Liver (tissue), 9 donors: Measurements from ENCODE around the gene TMEM218. TPM values are rescaled to one million over a fixed set of nuclear protein-coding genes. Genes with fewer than 3 reads are reported as not detected.

ENCODE experiments used
- DNase-seq: peaks from one replicate; pipeline ENCODE4 v3.0.0-alpha.2; 2017; ENCODE audit warnings: low spot score
- H3K27ac ChIP-seq, 2 donors: one replicate each; pipeline ENCODE4 v1.7.0; 2013; ENCODE audit warnings: inconsistent platforms in 2 of 2, low read length in 2 of 2, control low read depth in 1 of 2, low read depth in 1 of 2, mild to moderate bottlenecking in 1 of 2
- H3K27me3 ChIP-seq, 4 donors: one replicate each; pipeline versions ENCODE4 v1.6.1 to v1.7.0; 2013; ENCODE audit warnings: low read length in 3 of 4, inconsistent platforms in 1 of 4, mild to moderate bottlenecking in 1 of 4, moderate library complexity in 1 of 4; ENCODE audit not compliant: control insufficient read depth in 4 of 4, insufficient read depth in 4 of 4
- H3K36me3 ChIP-seq, 4 donors: one replicate each; pipeline versions ENCODE4 v1.6.1 to v1.7.0; 2013; ENCODE audit warnings: low read length in 3 of 4, mild to moderate bottlenecking in 3 of 4, low read depth in 1 of 4, moderate library complexity in 1 of 4; ENCODE audit not compliant: control insufficient read depth in 4 of 4, insufficient read depth in 3 of 4
- H3K4me1 ChIP-seq, 4 donors: one replicate each; pipeline versions ENCODE4 v1.6.1 to v1.7.0; 2013; ENCODE audit warnings: low read length in 3 of 4, mild to moderate bottlenecking in 3 of 4, moderate library complexity in 1 of 4; ENCODE audit not compliant: control insufficient read depth in 4 of 4, insufficient read depth in 4 of 4
- H3K4me3 ChIP-seq, 3 donors: one replicate each; pipeline versions ENCODE4 v1.6.1 to v1.7.0; 2013; ENCODE audit warnings: low read length in 3 of 3, control low read depth in 1 of 3, low read depth in 1 of 3, mild to moderate bottlenecking in 1 of 3
- H3K9ac ChIP-seq, 2 donors: one replicate each; pipeline ENCODE4 v1.7.0; 2013; ENCODE audit warnings: low read length in 2 of 2, mild to moderate bottlenecking in 2 of 2, moderate library complexity in 2 of 2, control low read depth in 1 of 2, low read depth in 1 of 2
- H3K9me3 ChIP-seq, 4 donors: one replicate each; pipeline versions ENCODE4 v1.6.1 to v1.7.0; 2013; ENCODE audit warnings: low read length in 3 of 4; ENCODE audit not compliant: control insufficient read depth in 4 of 4
- ATF3 ChIP-seq: IDR thresholded peaks from 2 replicates; pipeline ENCODE4 v1.6.1; 2016; ENCODE audit warnings: antibody characterized with exemption
- CTCF ChIP-seq: fragments of 150-350 bp; IDR thresholded peaks from 2 replicates; pipeline ENCODE4 v1.5.1; 2017; ENCODE audit warnings: improper control_type of control experiment, low read depth, low read length; ENCODE audit not compliant: missing input control
- EGR1 ChIP-seq, 2 donors: IDR thresholded peaks; 2 replicates each; pipeline ENCODE4 v1.6.1; 2016 to 2018; ENCODE audit warnings: antibody characterized with exemption in 2 of 2, low read depth in 2 of 2
- FOXA1 ChIP-seq: IDR thresholded peaks from 2 replicates; pipeline ENCODE4 v1.6.1; 2016; ENCODE audit warnings: antibody characterized with exemption
- FOXA2 ChIP-seq: IDR thresholded peaks from 2 replicates; pipeline ENCODE4 v1.6.1; 2016; ENCODE audit warnings: antibody characterized with exemption
- GABPA ChIP-seq, 2 donors: IDR thresholded peaks in 1 of 2; conservative IDR thresholded peaks in 1 of 2; 2 replicates each; pipeline ENCODE4 v1.6.1; 2016; ENCODE audit warnings: antibody characterized with exemption in 2 of 2, mild to moderate bottlenecking in 1 of 2, moderate library complexity in 1 of 2
- HNF4G ChIP-seq: IDR thresholded peaks from 2 replicates; pipeline ENCODE4 v1.6.1; 2016; ENCODE audit warnings: antibody characterized with exemption
- JUND ChIP-seq, 2 donors: IDR thresholded peaks; 2 replicates each; pipeline ENCODE4 v1.6.1; 2016; ENCODE audit warnings: antibody characterized with exemption in 2 of 2
- NR2F2 ChIP-seq: IDR thresholded peaks from 2 replicates; pipeline ENCODE4 v1.6.1; 2016; ENCODE audit warnings: antibody characterized with exemption
- RAD21 ChIP-seq, 2 donors: IDR thresholded peaks; 2 replicates each; pipeline ENCODE4 v1.6.1; 2016; ENCODE audit warnings: antibody characterized with exemption in 2 of 2, mild to moderate bottlenecking in 2 of 2
- REST ChIP-seq: IDR thresholded peaks from 2 replicates; pipeline ENCODE4 v1.6.1; 2016; ENCODE audit warnings: antibody characterized with exemption, mild to moderate bottlenecking
- RXRA ChIP-seq, 2 donors: IDR thresholded peaks; 2 replicates each; pipeline ENCODE4 v1.6.1; 2017 to 2018; ENCODE audit warnings: antibody characterized with exemption in 2 of 2, mild to moderate bottlenecking in 1 of 2
- SP1 ChIP-seq: IDR thresholded peaks from 2 replicates; pipeline ENCODE4 v1.6.1; 2018; ENCODE audit warnings: antibody characterized with exemption, mild to moderate bottlenecking
- TAF1 ChIP-seq: conservative IDR thresholded peaks from 2 replicates; pipeline ENCODE4 v1.6.1; 2016; ENCODE audit warnings: antibody characterized with exemption, mild to moderate bottlenecking
- YY1 ChIP-seq: IDR thresholded peaks from 2 replicates; pipeline ENCODE4 v1.6.1; 2016; ENCODE audit warnings: antibody characterized with exemption, mild to moderate bottlenecking
- WGBS: extraction: QIAGEN DNeasy Blood & Tissue Kit; methylation state at CpG from one replicate; pipeline ENCODE4 v1.1.7; 2013; 5-methylcytosine and 5-hydroxymethylcytosine counted together
- polyA plus RNA-seq, 2 donors: library from polyadenylated mRNA; stranded (reverse) in 1 of 2; unstranded in 1 of 2; fragments of 200-250 nt in 1 of 2; fragments of >200 nt in 1 of 2; fragmentation: Nextera tagmentation in 1 of 2; extraction: Ambion mirVana in 1 of 2; gene quantifications; one replicate each; pipeline versions ENCODE4 v1.2.1 to v1.2.3, GENCODE V29; 2013 to 2015
- total RNA-seq, 2 donors: library from RNA; depleted of rRNA; stranded (reverse); fragments of >200 nt; gene quantifications; one replicate each; pipeline ENCODE4 v1.2.3, GENCODE V29; 2014
- TF ChIP-seq, protein P1 (sequence below): IDR thresholded peaks from 2 replicates; pipeline ENCODE4 v1.6.1; 2016; ENCODE audit warnings: antibody characterized with exemption
- donor health status: healthy.
- donor health status: healthy.
- donor health status: healthy.
- donor health status: healthy.
- donor health status: healthy.

The TMEM218 gene
- total and polyA plus RNA-seq, 4 donors, result 11.1 to 16.4 (median 14.1) TPM

DNA sequence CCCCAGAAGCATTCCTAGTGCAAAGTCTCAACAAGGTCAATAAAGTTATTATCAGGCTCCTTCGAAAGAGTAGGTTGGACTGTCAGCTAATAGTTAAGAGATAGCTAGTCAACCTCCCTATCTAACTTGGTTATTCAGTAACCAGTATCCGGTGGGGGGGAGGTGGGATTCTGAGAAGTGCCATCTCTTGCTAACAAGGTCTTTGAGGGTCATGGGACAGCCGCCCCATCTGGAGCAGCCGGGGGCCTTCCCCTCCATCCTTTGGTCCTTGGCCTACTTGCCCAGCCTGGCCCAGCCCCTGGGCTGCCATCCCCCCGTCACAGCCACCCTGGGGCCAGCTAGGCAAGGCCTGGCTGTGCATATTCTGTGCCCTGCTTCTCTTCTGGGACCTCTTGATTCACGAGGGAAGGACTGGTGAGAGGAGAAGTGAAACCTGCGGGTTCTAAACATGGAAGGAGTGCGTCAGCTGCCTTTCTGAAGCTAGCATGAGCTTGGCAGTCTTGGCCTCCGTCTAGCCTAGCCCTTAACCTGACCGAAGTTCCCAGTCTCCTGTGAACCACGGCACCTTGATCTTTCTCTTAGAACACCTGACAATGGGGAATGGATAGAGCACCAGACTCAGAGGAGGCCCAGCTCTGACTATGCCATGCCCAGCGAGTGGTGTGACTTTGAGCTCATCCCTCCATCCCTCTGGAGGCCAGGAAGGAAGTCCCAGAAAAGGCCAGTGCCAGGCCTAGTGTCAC is 39.0 kb downstream of the TMEM218 start:
- Histone ChIP-seq H3K4me1 (peaks cover 0 to 3% (median 0%) of the 10 kb centered on the region in 4 donors), H3K9me3 (no peaks in the 10 kb centered on the region), H3K9ac (no peak overlapping the region), H3K4me3 (no peak overlapping the region), H3K27ac (no peak overlapping the region), H3K27me3 (no peaks in the 10 kb centered on the region), H3K36me3 (no peaks in the 10 kb centered on the region)
- 78% methylated on average over 12 of the region's 12 CpGs for WGBS
- TF ChIP-seq RAD21 (IDR thresholded peaks at IDR 0.05), result no peak
- no peak for TF ChIP-seq YY1
- no peak for TF ChIP-seq SP1
- no peak for TF ChIP-seq FOXA2
- TF ChIP-seq REST, result no peak
- TF ChIP-seq GABPA (IDR thresholded peaks at IDR 0.05 in 1 of 2, conservative IDR thresholded peaks at IDR 0.05 in 1 of 2), result no peak
- TF ChIP-seq FOXA1, result no peak
- no peak for TF ChIP-seq HNF4G
- no peak for DNase-seq

- Histone ChIP-seq H3K4me3 (no peak overlapping the region), H3K27ac (peak overlapping the region in 1 of 2 donors; percentile 52), H3K36me3 (no peaks in the 10 kb centered on the region), H3K4me1 (peaks cover 0 to 3% (median 0%) of the 10 kb centered on the region in 4 donors), H3K9me3 (no peaks in the 10 kb centered on the region), H3K9ac (no peak overlapping the region), H3K27me3 (no peaks in the 10 kb centered on the region)
- TF ChIP-seq JUND (IDR thresholded peaks at IDR 0.05) (no peak), FOXA1 (no peak), TAF1 (no peak), HNF4G (no peak), GABPA (IDR thresholded peaks at IDR 0.05 in 1 of 2, conservative IDR thresholded peaks at IDR 0.05 in 1 of 2) (no peak), FOXA2 (no peak), NR2F2 (no peak), RXRA (IDR thresholded peaks at IDR 0.05) (no peak), EGR1 (IDR thresholded peaks at IDR 0.05; ENCODE audit: low read depth in 2 of 2) (no peak), CTCF (no peak), ATF3 (no peak)
- TF ChIP-seq, protein P1, sequence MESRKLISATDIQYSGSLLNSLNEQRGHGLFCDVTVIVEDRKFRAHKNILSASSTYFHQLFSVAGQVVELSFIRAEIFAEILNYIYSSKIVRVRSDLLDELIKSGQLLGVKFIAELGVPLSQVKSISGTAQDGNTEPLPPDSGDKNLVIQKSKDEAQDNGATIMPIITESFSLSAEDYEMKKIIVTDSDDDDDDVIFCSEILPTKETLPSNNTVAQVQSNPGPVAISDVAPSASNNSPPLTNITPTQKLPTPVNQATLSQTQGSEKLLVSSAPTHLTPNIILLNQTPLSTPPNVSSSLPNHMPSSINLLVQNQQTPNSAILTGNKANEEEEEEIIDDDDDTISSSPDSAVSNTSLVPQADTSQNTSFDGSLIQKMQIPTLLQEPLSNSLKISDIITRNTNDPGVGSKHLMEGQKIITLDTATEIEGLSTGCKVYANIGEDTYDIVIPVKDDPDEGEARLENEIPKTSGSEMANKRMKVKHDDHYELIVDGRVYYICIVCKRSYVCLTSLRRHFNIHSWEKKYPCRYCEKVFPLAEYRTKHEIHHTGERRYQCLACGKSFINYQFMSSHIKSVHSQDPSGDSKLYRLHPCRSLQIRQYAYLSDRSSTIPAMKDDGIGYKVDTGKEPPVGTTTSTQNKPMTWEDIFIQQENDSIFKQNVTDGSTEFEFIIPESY, result no peak
- no peak for DNase-seq
- 77% methylated on average over 6 of the region's 6 CpGs for WGBS
Measured at GRCh38 chr11:125071846-125072217, 39.6 kb downstream of the TMEM218 start.
